Measurements from ENCODE around the gene MCC.

Gene MCC

DNA sequence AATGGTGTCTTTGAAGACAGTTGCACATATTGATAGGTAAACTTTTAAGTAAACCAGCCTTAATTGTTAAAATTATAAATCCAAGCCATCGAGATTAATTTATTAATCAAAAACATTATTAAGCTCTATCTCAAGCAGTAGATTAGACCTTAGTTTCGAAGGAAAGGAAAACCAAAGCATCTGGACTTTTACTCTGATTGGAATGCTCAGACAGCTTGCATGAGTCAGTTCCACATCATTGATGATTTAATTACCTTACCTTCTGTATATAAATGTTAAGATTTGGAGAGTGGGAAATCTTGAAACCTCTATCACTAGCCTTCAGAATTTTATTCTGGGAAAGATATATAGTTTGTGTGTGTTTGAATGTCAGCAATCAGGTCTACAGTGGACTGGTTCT is 487.8 kb downstream of the MCC start:
- no peak for DNase-seq

- DNase-seq: no peak
Observed at GRCh38 chr5:112998296-112998695, 490.0 kb downstream of the MCC start.

- no peak for DNase-seq
Observed at GRCh38 chr5:112996830-112997374, 491.4 kb downstream of the MCC start.

GRCh38 chr5:112995764-112996618 is 492.3 kb downstream of the MCC start:
- DNase-seq: peak; percentile 62 to 75

- no peak for DNase-seq
Observed at GRCh38 chr5:112986224-112986623, 502.0 kb downstream of the MCC start.

- no peak for DNase-seq
Observed at GRCh38 chr5:112983363-112983762, 504.9 kb downstream of the MCC start.

- no peak for DNase-seq
Observed at GRCh38 chr5:112979723-112980122, 508.5 kb downstream of the MCC start.

GRCh38 chr5:112978836-112979235 is 509.4 kb downstream of the MCC start:
- peak; percentile 17 to 37 for DNase-seq

DNA sequence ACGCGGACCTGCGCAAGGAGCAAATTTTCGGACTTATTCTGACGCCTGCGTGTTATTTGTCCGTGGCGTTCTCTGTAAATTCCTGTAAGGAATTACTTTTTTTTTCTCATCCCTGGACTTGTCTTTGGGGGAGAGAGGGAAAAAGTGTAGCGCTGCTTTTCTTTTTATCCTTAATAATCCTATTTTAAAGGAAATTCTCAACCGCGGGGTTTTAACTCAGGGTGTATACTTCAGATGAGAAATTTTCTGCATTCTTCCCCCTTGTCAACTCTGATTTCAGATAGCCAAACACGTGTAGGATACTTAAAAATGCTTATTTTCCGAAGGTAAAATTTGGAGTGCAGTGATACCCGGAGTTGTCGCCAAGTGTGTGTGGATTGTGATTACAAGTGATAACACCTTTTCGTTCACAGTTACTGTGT is 510.8 kb downstream of the MCC start:
- DNase-seq: peak; percentile 16 to 42

DNA sequence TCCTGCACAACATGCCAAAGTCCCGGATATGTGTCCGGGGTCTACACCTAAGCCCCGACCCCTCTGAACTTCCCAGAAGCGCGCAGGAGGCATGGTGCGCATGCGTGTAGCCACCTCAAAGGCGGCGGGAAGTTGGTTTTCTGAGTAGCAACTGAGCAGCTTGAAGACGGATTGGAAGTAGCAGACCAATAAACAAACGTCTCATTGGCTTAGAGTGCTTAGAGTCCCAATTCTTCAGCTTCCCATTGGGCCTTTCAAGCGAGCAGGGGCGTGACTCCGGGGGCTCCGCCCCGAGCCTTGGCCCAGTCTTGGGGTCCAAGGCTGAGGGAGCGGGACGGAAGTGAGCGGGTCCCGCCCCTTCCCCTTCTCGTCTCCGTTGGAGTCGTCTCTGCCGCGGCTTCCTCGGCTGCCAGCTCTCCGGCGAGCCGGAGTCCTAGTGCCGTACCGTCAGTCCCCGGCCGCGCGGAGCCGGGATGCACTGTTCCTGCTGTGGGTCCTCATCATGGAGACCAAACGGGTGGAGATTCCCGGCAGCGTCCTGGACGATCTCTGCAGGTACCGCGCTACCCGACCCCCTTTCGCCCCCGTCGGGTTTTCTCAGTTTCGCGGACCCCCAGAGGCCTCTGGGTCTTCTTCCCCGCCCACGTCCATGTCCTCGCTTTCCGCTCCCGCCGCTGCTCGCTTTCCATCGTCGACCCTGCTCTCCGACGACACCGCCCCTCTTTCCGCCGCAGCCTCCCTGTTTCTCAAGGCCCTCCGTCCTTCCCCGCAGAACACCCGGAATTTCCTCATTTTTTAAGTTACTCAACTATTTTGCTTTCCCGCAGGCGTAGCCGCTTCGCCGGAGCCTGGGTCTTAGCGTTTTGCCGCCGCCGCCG is 511.6 kb downstream of the MCC start, which contains the start of gene DCP2:
TSS of gene DCP2 (plus strand) at position 367 of the 878 bp plus-strand sequence. CDS start at position 503, 136 bp downstream.
- peak; percentile 99 for DNase-seq

- no peak for DNase-seq
Observed at GRCh38 chr5:112975721-112976431, 512.4 kb downstream of the MCC start.

GRCh38 chr5:112974901-112975300 is 513.4 kb downstream of the MCC start:
- no peak for DNase-seq

- DNase-seq: no peak
Observed at GRCh38 chr5:112973904-112974303, 514.3 kb downstream of the MCC start.

DNA sequence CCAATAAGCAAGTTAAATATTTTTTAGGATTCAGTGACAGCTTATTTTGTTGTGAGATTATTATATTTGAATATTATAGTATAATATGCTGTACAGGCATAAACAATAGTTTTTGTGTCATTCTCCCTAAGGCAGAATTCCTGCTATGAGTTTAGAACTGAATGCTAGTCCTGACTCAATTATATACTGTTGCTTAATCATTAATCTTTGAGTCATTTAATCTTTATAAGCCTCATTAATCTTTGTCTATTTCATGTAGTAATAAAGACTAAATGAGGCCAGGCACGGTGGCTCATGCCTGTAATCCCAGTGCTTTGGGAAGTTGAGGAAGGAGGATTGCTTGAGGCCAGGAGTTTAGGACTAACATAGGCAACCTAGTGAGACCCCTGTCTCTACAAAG is 515.2 kb downstream of the MCC start:
- no peak for DNase-seq

Data from Kasumi-1 (cell line).